ENCODE measurements around the gene DPF3. TPM values are rescaled to one million over a fixed set of nuclear protein-coding genes. Genes with fewer than 3 reads are reported as not detected.
A peak's percentile ranks its signal among the peaks of the same experiment; 100 is the strongest.

DPF3 gene
- polyA plus RNA-seq, 1 donor: 3.5 TPM

GRCh38 chr14:72845683-72846082, 48.2 kb downstream of the DPF3 start:
- Histone ChIP-seq H3K36me3 (ENCODE audit: control insufficient read depth, insufficient read depth, low read length) (no peaks in the 10 kb centered on the region), H3K27ac (ENCODE audit: low read length) (no peak overlapping the region), H3K4me3 (ENCODE audit: low read length) (no peak overlapping the region), H3K9me3 (ENCODE audit: control insufficient read depth, low read depth, low read length) (no peaks in the 10 kb centered on the region), H3K27me3 (ENCODE audit: control insufficient read depth, insufficient read depth, low read length) (no peaks in the 10 kb centered on the region), H3K4me1 (ENCODE audit: control insufficient read depth, insufficient read depth, low read length) (peaks cover 10% of the 10 kb centered on the region)
- DNase-seq: no peak
- WGBS (ENCODE audit: insufficient coverage, low lambda C conversion rate): no CpG with 5 or more reads among the region's 4 CpGs

GRCh38 chr14:72845196-72845595, 48.7 kb downstream of the DPF3 start:
- Histone ChIP-seq H3K4me3 (ENCODE audit: low read length) (no peak overlapping the region), H3K27ac (ENCODE audit: low read length) (no peak overlapping the region), H3K9me3 (ENCODE audit: control insufficient read depth, low read depth, low read length) (no peaks in the 10 kb centered on the region), H3K27me3 (ENCODE audit: control insufficient read depth, insufficient read depth, low read length) (no peaks in the 10 kb centered on the region), H3K4me1 (ENCODE audit: control insufficient read depth, insufficient read depth, low read length) (peaks cover 7% of the 10 kb centered on the region), H3K36me3 (ENCODE audit: control insufficient read depth, insufficient read depth, low read length) (no peaks in the 10 kb centered on the region)
- DNase-seq: no peak
- no CpG with 5 or more reads among the region's 4 CpGs for WGBS (ENCODE audit: insufficient coverage, low lambda C conversion rate)

DNA sequence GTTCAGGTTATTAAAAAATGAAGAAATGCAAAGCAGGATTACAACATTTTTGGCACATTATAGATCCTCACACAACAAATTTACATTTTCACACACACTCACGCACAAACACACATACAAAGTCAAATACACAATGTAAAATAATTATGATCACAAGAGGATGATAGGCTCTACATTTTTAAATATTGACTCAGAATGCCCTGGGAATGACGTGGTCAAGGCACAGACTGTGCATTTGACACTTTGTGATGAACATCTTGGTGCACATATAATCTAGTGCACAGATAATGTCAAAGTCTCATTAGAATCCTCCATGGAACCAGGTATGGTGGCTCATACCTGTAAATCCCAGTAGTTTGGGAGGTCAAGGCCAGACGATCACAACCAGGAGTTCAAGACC, 49.4 kb downstream of the DPF3 start:
- no peak for DNase-seq
- no peaks in the 10 kb centered on the region for H3K9me3 ChIP-seq (ENCODE audit: control insufficient read depth, low read depth, low read length)
- peaks cover 4% of the 10 kb centered on the region for H3K4me1 ChIP-seq (ENCODE audit: control insufficient read depth, insufficient read depth, low read length)
- no peaks in the 10 kb centered on the region for H3K27me3 ChIP-seq (ENCODE audit: control insufficient read depth, insufficient read depth, low read length)
- H3K36me3 ChIP-seq (ENCODE audit: control insufficient read depth, insufficient read depth, low read length): no peaks in the 10 kb centered on the region
- no peak overlapping the region for H3K4me3 ChIP-seq (ENCODE audit: low read length)
- WGBS (ENCODE audit: insufficient coverage, low lambda C conversion rate): no CpG with 5 or more reads among the region's 3 CpGs
- H3K27ac ChIP-seq (ENCODE audit: low read length): no peak overlapping the region

DNA sequence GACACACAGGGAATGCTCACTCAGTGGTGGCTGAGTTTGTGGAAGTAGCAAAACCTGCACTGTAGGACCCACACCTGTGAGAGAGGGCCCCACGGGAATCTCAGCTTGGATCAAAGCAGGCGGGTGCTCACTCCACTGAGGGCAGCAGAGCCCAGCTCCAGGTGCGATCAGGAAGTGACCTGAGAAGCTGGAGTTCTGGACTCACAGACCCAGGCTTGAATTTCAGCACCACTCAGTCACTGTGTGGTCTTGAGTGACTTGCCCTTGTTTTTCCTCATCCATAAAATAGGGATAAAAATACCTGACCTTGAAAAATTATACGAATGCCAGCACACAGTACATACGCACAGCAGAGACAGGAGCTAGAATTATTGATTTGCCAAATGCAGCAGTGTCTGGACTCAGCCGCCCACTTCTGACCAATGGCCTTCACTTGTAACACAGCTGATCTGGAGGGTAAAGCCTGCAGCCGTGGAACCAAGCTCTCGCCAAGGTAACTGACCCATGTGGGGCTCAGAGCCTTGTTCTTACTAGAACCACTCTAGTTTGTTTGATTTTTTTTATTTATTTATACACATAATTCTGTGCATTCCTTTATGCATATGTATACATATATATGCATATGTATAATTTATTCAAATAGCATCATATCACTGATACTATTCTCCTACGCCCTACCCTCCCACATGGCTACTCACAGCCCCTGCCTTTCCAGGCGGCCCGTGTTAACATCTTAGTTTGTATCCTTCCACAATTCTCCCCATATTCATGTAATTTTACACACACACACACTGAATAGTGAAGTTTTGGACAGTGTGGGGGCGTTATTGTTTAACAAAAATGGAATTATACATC, 53.9 kb downstream of the DPF3 start:
- Histone ChIP-seq H3K9me3 (ENCODE audit: control insufficient read depth, low read depth, low read length) (no peaks in the 10 kb centered on the region), H3K36me3 (ENCODE audit: control insufficient read depth, insufficient read depth, low read length) (no peaks in the 10 kb centered on the region), H3K4me1 (ENCODE audit: control insufficient read depth, insufficient read depth, low read length) (no peaks in the 10 kb centered on the region), H3K4me3 (ENCODE audit: low read length) (no peak overlapping the region), H3K27me3 (ENCODE audit: control insufficient read depth, insufficient read depth, low read length) (no peaks in the 10 kb centered on the region), H3K27ac (ENCODE audit: low read length) (no peak overlapping the region)
- no peak for DNase-seq
- 93% methylated on average over 3 of the region's 12 CpGs for WGBS (ENCODE audit: insufficient coverage, low lambda C conversion rate)

DNA sequence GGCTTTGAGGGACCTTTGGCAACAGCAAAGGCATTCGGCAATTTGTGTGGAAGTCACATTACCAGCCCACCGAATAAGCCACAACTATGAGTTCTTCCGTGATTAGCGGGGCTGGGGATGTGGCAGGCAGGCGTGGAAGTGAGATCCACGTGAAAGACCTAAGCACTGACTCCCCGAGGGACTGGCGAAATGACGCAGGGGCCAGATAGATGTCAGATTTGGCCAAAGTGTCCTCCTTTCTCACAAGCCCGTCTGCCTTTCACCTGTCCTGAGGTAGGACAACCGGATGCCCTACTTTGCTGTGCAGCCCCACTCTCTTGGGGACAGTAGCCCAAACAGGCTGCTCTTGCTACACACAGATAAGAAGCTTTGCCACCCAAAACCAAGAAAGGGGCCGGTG, 54.5 kb downstream of the DPF3 start:
- H3K9me3 ChIP-seq (ENCODE audit: control insufficient read depth, low read depth, low read length): no peaks in the 10 kb centered on the region
- no CpG with 5 or more reads among the region's 12 CpGs for WGBS (ENCODE audit: insufficient coverage, low lambda C conversion rate)

GRCh38 chr14:72836085-72836484, 57.8 kb downstream of the DPF3 start:
- no peak for DNase-seq
- no peak overlapping the region for H3K27ac ChIP-seq (ENCODE audit: low read length)
- H3K36me3 ChIP-seq (ENCODE audit: control insufficient read depth, insufficient read depth, low read length): no peaks in the 10 kb centered on the region
- no peaks in the 10 kb centered on the region for H3K27me3 ChIP-seq (ENCODE audit: control insufficient read depth, insufficient read depth, low read length)
- no CpG with 5 or more reads among the region's 4 CpGs for WGBS (ENCODE audit: insufficient coverage, low lambda C conversion rate)
- no peaks in the 10 kb centered on the region for H3K9me3 ChIP-seq (ENCODE audit: control insufficient read depth, low read depth, low read length)
- no peak overlapping the region for H3K4me3 ChIP-seq (ENCODE audit: low read length)
- peaks cover 5% of the 10 kb centered on the region for H3K4me1 ChIP-seq (ENCODE audit: control insufficient read depth, insufficient read depth, low read length)

More for the DNA sequence above, 54.5 kb downstream of the DPF3 start:
- no peak overlapping the region for H3K4me3 ChIP-seq (ENCODE audit: low read length)
- DNase-seq: no peak
- no peaks in the 10 kb centered on the region for H3K36me3 ChIP-seq (ENCODE audit: control insufficient read depth, insufficient read depth, low read length)
- no peaks in the 10 kb centered on the region for H3K4me1 ChIP-seq (ENCODE audit: control insufficient read depth, insufficient read depth, low read length)
- H3K27ac ChIP-seq (ENCODE audit: low read length): no peak overlapping the region
- no peaks in the 10 kb centered on the region for H3K27me3 ChIP-seq (ENCODE audit: control insufficient read depth, insufficient read depth, low read length)

DNA sequence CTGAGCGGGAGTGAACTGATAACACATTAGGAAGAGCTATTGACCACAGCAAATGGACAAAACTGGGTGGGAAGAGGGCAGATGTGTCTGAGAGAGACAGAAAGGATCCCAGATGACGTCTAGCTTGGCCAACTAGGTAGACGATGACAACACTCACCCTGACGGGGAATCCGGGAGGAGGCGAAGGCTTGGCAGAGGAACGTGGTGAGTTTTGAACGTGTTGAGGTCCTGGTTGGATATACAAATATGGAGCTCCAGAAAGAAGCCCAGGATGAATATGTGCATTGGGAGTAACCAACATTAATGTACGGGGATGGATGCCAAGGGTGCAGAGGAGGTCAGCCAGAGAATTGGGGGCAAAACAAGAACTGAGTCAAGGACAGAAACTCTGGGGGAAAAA, 60.7 kb downstream of the DPF3 start:
- no peak for DNase-seq
- Histone ChIP-seq H3K36me3 (ENCODE audit: control insufficient read depth, insufficient read depth, low read length) (no peaks in the 10 kb centered on the region), H3K4me1 (ENCODE audit: control insufficient read depth, insufficient read depth, low read length) (peaks cover 8% of the 10 kb centered on the region), H3K9me3 (ENCODE audit: control insufficient read depth, low read depth, low read length) (no peaks in the 10 kb centered on the region), H3K27ac (ENCODE audit: low read length) (no peak overlapping the region), H3K4me3 (ENCODE audit: low read length) (no peak overlapping the region), H3K27me3 (ENCODE audit: control insufficient read depth, insufficient read depth, low read length) (no peaks in the 10 kb centered on the region)
- 97% methylated on average over 6 of the region's 9 CpGs for WGBS (ENCODE audit: insufficient coverage, low lambda C conversion rate)

DNA sequence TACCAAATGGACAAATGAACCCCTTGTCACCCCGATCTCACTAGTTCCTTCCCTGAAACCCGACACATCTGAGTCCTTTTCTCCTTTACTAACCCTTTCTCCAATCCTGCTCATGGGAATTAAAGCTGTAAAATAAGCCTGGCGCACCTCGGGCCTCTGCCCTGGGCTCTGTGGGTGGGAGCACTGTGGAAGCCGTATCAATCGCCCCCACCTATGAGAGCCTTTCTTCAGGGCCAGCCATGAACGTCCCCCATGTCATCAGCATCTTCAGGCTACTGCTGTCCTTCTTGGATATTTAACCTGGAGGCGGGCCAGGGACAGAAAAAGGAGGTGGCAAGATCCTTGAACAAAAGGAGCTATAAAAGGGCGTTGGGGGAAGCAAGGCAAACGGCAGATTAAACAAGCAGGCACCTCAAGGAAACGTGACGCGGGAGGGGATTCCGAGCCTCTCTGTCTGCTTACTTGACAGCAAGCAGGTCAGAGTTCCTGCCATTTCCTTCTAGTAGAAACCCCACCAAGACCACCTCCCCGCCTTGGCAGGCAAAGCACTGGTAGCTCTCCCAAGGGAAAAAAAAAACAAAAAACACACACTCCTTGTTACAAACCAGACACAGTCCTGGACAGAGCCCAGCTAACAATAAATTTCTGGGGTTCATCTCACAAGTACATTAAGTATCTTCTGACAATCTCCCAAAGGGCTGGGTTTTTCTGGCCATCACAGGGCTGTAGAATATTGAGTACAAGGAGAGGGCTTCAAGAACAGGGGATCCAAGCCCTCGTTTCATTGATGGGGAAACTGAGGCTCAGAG, 62.9 kb downstream of the DPF3 start:
- WGBS (ENCODE audit: insufficient coverage, low lambda C conversion rate): 34% methylated on average over 4 of the region's 16 CpGs
- H3K27ac ChIP-seq (ENCODE audit: low read length): peak overlapping the region; percentile 2

GRCh38 chr14:72830356-72830755, 63.5 kb downstream of the DPF3 start:
- H3K27ac ChIP-seq (ENCODE audit: low read length): no peak overlapping the region
- no peaks in the 10 kb centered on the region for H3K36me3 ChIP-seq (ENCODE audit: control insufficient read depth, insufficient read depth, low read length)
- no peak for DNase-seq
- H3K27me3 ChIP-seq (ENCODE audit: control insufficient read depth, insufficient read depth, low read length): no peaks in the 10 kb centered on the region
- H3K9me3 ChIP-seq (ENCODE audit: control insufficient read depth, low read depth, low read length): no peaks in the 10 kb centered on the region
- H3K4me1 ChIP-seq (ENCODE audit: control insufficient read depth, insufficient read depth, low read length): peaks cover 8% of the 10 kb centered on the region
- no peak overlapping the region for H3K4me3 ChIP-seq (ENCODE audit: low read length)
- 100% methylated on average over 3 of the region's 4 CpGs for WGBS (ENCODE audit: insufficient coverage, low lambda C conversion rate)

More for the DNA sequence above, 62.9 kb downstream of the DPF3 start:
- Histone ChIP-seq H3K36me3 (ENCODE audit: control insufficient read depth, insufficient read depth, low read length) (no peaks in the 10 kb centered on the region), H3K4me1 (ENCODE audit: control insufficient read depth, insufficient read depth, low read length) (peaks cover 8% of the 10 kb centered on the region), H3K4me3 (ENCODE audit: low read length) (no peak overlapping the region), H3K27me3 (ENCODE audit: control insufficient read depth, insufficient read depth, low read length) (no peaks in the 10 kb centered on the region), H3K9me3 (ENCODE audit: control insufficient read depth, low read depth, low read length) (no peaks in the 10 kb centered on the region)
- DNase-seq: peak; percentile 37 to 81

DNA sequence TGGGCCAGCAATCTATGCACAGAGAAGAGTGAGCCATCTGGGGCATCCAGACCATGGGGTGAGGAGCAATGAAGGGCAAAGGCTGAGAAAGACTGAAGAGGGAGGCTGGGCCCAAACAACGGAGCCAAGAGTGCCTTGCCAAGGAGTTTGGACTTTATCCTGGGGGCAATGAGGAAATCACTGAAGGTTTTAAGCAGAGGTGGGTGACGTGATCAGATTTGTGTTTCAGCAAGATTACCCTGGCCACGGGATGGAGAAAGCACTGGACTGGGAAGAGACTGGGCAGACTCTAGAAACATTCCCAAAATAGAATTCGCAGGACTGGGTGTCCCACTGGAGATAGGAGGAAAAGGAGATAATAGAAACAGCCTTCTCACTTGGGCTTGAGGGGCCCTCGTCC, 65.3 kb downstream of the DPF3 start:
- H3K27ac ChIP-seq (ENCODE audit: low read length): no peak overlapping the region
- peaks cover 8% of the 10 kb centered on the region for H3K4me1 ChIP-seq (ENCODE audit: control insufficient read depth, insufficient read depth, low read length)
- no peaks in the 10 kb centered on the region for H3K36me3 ChIP-seq (ENCODE audit: control insufficient read depth, insufficient read depth, low read length)
- no CpG with 5 or more reads among the region's 5 CpGs for WGBS (ENCODE audit: insufficient coverage, low lambda C conversion rate)
- H3K4me3 ChIP-seq (ENCODE audit: low read length): no peak overlapping the region
- no peaks in the 10 kb centered on the region for H3K9me3 ChIP-seq (ENCODE audit: control insufficient read depth, low read depth, low read length)
- DNase-seq: peak; percentile 54 to 82
- H3K27me3 ChIP-seq (ENCODE audit: control insufficient read depth, insufficient read depth, low read length): no peaks in the 10 kb centered on the region
